Limb (tissue), 2 donors: ENCODE measurements around the gene CRELD2.
A peak's percentile ranks its signal among the peaks of the same experiment; 100 is the strongest.

Experiments
- DNase-seq, 2 donors: peaks; one replicate each; pipeline ENCODE4 v3.0.0-alpha.2; 2016; ENCODE audit errors: extremely low spot score in 2 of 2

Gene CRELD2

DNA sequence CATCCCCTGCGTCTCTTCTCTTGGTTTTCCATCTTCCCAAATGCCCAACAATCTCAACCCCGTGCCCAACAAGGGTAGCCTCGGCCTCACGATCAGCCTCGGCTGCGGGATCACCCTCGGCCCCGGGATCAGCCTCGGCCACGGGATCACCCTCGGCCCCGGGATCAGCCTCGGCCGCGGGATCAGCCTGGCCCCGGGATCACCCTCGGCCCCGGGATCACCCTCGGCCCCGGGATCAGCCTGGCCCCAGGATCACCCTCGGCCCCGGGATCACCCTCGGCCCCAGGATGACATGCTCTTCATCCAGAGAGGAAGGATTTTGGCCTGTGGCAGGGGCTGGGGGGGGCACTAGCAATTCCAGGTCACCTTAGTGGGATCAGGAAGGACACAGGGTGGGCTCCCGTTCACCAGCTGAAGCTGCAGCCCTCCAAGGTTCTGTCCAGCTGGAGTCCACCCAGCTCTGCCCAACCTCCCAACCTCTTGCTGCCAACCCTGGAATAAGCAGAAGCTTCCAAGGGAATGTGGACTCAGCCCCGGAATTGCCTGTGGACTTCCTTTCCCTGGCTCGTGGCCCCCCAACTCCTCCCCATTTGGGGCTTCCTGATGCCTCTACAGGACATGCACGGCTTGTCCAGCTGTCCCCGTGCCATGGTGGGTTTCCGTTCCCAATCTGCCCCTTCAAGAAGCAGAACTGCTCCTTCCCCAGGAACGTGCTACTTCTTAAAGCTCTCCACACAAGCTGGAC, 6.4 kb upstream of the CRELD2 start:
- DNase-seq, result no peak

DNA sequence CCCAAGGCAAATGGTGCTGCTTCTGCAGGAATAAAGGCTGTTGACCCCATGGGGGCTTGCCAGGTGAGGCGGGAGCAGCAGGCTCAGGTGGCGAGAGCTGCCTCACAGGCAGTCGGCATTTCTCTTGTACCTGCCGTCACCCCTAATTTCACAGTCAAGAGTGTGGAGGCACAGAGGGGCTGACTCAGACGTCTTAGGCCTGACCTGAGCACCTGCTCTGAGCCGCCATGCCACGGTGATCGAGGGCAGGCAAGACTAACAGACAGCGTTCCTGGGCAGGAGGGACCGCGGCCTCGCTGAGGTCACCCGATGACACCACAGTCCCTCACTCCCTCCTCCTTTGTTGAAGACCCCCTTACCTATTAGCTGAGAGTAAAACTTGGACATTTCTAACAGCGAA, 5.4 kb upstream of the CRELD2 start:
- DNase-seq, result no peak

DNA sequence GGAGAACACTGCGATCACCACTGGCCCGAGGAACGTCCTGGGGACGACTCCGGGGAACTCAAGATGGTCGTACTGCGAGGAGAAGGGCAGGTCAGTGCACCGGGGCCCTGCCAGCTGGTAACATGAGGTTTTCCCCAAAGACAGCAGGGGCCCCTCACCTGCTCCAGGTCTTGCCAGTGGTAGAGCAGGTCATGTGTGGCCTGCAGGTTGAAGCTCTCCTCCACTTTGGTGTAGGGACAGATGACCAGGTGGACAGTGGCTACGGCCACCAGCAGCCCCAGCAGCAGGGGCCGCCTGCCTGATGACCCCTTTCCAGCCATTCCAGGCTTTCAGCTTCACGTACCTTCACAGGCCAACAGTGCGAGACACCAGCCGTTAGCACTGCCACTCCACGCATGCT, 5.0 kb upstream of the CRELD2 start:
- DNase-seq, result no peak

DNA sequence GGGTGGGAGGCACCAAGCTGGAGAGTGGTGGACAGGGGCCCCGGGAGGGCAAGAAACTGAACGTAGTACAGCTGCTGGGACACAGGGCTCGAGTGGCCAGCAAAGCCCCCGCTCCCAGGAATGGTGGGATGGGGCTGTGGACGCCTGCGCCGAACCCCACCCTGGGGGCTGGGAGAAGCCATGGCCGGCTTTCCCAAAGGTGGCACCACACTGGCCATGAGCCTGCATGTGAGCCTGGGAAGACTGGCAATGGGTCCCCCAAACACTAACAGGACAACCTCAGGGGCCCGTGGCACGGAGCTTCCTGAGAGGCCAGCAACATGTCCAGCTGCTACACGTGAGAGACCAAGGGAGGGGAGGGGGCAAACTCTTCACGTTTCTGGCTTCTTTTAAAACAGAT, 4.2 kb upstream of the CRELD2 start:
- no peak for DNase-seq

DNA sequence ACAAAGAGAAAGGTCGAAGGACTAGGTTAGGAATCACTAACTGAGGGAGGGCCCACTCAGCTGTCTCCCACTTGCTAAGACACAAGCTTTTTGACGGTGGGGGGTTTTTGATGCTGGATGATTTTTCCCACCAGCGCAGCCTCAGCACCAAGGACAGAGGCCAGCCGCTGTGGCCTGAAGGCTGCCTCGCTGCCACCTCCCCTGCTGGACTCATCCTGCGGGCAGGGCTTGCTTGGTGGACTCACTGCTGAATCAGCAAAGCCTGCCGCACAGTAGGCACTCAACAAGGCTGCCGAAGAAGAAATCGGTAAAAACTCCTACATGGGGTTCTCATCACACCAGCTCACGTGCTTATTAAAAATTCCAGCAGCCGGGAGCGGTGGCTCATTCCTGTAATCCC, 2.8 kb upstream of the CRELD2 start:
- peak in 1 of 2 donors; percentile 30 for DNase-seq

DNA sequence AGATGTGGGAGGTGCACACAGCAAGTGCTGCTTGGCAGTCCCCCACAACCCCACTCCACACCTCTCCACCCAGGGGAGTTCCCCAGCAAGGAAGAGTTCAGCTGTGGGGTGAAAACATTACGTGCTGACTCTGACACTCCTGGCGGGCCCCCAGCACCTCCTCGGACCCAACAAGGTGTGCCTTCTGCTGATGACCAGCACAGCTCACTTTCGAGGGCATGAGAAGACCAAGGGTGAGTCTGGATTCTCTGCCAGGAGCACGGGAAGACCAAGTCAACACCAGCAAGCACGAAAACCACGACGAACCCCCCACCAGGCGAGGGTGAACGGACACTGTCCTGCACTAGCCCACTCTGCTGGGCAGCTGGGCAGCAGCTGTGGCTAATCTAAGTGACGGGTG, 1.6 kb upstream of the CRELD2 start:
- no peak for DNase-seq

DNA sequence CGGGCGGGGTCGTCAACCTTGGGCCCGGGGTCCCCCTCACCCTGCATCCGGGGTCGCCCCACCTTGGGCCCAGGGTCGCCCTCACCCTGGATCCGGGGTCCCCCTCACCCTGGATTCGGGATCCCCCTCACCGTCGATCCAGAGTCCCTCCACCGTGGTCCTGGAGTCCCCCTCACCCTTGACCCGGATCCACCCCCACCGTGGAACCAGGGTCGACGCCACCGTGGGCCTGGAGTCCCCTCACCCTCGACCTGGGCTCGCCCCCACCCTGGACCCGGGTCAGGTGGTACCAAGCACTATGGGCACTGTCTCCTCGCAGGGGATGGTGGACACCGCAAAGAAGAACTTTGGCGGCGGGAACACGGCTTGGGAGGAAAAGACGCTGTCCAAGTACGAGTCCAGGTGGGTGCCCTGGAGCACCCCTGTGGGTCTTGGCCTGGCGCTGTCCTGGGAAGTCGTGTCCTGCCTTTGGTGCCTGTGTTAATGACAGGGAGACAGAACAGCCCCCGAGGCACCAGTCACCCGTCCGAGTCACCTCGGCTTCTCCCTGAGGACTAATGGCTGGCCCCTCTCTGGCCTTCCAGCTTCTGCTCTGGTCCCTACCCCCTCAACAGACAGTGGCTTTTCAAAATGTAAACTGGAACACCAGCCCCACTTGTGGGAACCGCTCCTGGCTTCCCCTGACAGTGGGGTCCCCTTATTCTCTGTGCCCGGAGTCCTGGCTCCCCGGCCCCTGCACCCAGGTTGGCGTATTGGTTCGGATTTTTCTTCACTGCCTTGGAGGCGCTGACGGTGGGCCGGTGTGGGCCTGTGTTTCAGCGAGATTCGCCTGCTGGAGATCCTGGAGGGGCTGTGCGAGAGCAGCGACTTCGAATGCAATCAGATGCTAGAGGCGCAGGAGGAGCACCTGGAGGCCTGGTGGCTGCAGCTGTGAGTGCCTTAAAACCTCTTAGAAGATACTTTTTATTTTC, 762 bp downstream of the CRELD2 start:
- peak in 1 of 2 donors; percentile 46 for DNase-seq

DNA sequence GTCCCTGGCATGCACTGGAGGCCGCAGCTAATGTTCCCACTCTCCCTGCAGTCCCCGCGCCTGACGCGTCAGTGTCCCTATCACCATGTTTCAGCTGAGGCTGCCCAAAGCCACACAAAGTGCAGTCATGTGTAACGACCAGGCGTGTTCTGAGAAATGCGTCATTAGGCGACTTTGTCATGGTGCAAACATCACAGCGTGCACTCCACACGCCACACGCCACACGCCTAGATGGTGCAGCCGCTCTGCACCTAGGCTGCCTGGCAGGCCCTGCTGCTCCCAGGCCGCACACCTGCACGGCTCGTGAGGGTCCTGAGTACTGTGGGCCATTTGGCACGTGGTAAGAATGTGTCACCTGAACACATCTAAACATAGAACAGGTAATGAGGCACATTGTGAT, 2.4 kb downstream of the CRELD2 start:
- DNase-seq, result no peak

DNA sequence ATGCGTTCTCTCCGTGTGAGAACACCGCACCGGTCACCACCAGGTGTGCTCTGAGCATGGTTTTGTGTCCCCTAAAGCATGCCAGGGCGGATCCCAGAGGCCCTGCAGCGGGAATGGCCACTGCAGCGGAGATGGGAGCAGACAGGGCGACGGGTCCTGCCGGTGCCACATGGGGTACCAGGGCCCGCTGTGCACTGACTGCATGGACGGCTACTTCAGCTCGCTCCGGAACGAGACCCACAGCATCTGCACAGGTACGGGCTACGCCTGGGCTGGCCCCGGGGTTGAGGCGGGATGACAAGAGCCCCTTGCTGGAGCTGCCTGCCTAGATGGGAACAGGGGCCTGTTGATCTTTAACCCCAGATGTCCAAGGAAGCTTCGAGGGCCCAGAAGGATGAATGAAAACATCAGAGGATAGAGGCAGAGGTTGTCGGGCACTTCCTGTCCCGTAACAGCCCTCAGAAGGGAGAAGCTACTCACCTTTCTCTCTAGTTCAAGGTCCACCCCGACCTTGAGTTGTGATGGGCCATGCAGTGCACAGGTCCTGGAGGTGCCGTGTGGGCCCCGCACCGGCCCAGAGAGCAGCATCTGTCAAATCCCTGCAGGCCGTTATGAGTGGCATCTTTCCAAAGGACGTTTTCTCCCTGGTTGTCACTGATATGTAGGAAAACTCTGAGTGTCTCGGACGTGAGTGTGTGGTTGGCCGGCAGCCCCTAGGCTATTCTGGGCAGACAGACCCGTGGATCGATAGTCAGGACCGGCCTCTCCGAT, 3.3 kb downstream of the CRELD2 start:
- no peak for DNase-seq

DNA sequence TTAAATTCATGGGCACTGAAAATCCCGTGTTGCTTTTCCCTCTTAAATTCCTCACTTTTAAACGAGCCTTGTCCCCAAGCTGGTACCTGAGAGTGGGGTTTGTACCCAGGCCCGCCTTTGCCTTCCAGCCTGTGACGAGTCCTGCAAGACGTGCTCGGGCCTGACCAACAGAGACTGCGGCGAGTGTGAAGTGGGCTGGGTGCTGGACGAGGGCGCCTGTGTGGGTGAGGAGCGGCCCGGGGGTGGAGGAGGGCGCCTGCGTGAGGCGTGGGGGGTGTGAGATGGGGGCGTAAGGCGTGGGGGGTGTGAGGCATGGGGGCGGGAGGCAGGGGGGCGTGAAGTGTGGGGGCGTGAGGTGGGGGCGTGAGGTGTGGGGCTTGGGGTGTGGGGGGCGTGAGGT, 4.0 kb downstream of the CRELD2 start:
- no peak for DNase-seq

DNA sequence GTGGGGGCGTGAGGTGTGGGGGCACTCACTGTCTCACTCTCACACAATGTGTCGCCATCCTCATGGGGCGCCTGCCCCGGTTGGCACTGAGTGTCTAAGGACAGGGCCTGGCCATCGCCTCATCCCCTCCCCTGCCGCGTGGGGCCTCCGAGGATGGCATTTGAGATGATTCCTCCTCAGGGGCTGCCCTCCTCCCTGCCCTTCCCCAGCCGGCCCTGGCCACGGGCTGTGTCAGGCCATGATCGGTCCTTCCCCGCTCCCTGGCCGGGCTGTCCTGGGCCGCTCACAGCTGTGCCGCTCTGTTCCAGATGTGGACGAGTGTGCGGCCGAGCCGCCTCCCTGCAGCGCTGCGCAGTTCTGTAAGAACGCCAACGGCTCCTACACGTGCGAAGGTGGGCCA, 4.5 kb downstream of the CRELD2 start:
- DNase-seq, result no peak

DNA sequence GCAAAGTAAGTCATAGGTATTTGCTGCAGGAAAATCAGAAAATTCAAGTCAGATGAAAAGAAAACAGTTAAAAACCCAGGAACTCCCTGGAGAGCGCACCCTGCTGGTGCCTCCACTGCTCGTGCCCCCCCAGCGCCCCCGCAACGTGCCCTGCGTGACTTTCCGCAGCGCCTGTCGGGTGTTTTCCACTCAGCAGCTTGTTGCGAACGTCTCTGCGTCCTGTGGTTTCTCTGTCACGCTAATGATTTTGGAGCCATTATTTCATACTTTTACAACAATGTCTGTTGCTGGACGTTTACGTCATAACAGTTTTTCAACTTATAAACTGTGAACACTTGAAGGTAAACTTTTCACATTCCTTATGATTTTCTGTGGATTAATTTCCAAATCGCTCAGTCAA, 5.0 kb downstream of the CRELD2 start:
- no peak for DNase-seq

DNA sequence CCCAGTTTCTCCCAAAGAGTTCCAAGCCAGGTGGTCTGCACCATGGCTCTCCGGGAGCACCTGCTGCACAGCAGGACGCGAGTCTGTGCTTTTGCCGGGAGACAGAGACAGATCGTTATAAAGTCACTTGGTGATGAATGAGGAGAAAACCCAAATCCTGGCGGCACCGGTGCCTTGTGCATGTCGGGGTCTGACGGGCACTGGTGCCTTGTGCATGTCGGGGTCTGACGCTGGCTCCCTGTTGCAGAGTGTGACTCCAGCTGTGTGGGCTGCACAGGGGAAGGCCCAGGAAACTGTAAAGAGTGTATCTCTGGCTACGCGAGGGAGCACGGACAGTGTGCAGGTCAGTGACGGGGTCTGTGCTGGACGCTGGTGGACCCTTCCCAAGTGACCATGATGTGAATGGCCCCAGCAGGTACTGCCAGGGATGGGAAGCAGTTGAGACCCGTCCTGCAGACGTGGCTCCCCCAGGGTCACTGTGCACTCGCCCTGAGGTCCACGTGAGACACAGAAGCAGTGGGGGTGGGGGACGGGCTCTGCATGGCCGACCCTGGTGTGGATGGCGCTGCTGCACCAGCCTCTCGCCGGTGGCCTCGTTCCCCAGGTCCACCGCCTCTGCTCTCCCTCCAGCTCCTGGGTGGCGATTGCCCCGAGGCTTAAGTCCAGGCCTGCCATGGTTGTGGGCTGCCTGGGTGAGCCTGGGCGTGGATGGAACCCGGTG, 5.8 kb downstream of the CRELD2 start:
- no peak for DNase-seq

DNA sequence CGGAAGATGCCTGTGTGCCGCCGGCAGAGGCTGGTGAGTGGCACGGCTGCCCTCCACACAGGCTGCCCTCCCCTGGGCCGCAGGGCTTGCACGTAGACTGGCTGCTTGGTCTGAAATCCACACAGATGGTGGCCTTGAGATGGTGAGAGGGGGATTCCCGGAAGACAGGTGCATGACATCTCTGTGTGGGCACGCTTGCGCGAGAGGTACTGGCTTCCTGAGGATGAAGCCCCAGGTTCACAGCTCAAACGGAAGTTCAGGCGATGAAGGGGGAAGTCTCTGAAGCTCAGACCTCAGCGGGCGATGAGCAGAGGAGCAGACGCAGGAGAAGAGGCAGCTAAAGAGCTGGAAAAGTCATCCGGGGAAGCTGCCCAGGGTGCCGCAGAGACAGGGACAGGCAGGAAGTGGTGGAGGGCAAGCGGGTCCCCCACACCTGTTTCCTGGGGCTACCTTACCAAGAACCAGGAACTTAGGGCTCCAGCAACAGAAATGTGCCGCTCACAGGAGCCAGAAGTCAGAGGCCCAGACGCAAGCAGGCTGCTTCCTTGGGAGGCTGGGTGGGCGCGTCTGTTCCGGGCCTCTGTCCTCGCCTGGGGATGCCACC, 7.2 kb downstream of the CRELD2 start:
- no peak for DNase-seq

DNA sequence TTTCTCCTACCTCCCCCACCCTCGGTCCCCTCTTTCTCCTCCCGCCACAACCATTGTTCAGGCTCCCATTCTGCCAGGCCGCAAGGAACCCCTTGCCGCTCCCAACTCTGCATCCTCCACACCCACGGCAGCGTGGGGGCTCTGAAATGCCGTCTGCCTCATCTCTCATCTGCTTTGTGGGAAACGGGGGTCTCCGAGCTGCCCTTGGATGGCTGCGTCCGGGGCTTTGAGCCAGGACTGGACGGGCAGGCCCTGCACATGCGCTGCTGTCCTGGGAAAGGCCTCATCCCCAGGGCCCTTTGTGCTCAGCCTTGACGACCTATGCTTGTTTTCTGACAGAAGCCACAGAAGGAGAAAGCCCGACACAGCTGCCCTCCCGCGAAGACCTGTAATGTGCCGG, 8.5 kb downstream of the CRELD2 start:
- DNase-seq, result no peak

DNA sequence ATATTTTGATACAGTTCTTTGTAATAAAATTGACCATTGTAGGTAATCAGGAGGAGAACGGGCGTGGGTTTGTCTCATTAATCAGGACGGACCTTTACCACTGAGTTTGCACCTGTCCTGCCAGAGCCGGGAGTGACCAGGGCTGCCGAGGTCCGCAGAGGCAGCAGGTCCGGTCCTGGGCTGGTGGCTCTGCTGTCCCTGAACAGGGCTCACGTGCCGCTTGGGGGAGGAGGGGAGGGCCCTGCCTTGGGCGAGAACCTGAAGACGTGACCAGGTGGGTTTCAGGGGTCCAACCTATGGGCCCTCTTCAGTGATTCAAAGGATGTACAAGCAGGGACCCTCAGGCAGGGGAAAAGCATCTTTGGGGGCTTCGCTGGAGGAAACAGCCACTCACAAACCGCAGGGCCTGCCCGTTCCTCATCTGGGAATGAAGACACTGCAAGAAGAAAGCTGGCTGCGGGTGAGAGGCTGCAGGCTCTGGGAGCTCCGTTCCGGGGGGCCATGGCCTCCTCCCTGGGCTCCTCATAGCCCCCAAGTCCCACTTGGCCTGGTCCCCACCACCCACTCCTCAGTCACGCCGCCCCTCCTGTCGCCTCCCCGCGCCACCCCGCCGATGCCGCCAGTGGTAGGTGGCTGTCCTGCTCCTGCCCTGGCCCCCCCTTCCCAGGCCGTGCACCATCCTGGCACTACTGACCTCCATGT, 9.2 kb downstream of the CRELD2 start:
- DNase-seq, result no peak

DNA sequence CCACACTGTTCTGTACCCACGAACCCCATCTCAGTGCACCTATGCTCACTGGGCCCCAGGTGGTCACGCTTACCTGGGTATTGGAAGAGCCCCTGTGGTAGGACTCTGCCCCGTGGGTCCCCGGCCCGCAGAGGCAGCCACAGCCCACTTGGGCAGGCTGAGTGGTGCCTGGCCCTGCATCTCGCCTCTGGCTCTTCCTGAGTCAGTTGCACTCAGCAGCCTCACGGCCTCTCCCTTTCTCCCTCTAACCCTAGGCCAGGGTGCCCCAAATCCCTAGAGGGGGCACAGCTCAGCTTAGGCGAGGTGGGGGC, 9.7 kb downstream of the CRELD2 start:
- no peak for DNase-seq

DNA sequence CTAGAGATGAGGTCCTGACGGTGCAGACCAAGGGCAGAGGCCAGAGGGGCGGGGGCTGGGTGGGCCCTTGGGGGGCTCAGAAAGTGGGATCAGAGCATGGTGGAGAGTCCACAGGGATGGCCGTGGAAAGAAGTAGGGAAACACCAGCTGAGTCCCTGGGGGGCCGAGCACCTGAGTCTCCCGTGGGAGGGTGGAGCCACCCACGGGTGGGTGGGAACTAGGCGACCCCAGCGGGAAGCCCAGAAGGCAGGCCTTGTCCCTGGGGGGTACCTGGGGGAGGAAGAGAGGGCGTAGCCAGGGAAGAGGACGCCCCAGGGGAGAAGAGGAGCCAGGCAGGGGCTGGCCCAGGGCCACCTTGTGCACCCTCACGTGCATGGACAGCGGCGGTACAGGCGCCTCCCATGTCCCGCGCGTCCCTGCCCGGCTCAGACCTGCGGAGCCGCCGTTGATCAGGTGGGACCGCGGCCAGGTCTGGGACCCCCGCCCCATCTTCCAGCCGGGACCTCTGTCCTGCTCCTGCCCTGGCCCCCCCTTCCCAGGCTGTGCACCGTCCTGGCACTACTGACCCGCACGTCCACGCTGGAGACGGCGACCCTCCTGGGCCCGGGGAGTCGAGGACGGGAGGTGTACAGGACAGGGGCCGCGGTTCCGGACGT, 10.2 kb downstream of the CRELD2 start:
- peak in 1 of 2 donors; percentile 47 for DNase-seq

DNA sequence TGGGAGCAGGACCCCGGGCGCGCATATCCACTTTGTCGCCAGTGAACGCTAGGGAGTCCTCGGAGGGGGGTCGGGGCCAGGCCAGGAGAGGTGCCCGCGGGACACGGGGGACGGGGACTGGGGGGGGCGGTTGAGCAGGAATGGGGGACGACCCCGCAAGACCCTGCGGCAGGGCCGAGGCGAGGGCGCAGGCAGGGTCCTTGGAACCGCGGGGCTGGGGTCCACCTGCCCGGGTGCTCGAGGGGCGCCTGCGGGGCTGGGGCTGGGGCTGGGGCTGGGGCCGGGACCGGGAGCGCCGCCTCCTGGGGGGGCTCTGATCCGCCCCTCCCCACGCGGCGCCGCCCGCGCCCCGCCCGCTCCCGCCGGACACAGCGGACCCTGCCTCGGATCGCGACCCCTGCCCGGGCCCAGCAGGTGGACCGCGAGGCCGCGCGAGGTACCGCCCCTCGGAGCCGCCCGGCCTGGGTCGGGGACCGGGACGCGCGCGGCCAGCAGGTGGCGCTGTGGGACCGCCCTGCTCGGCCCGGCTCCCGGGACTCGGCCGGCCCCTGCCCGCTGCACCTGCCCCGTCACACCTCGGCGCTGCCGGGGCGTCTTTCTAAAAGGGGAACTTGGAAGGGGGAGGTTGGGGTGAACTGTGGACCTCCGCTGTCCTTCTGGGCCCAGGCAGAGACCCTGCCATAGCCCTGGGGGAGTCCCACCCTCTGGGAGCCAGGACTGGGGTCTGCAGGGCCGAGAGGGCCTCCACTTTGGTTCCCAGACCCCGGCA, 11.0 kb downstream of the CRELD2 start:
- peak; percentile 54 to 83 for DNase-seq
